AG04450 (cell line): ENCODE results near the gene RPL19. TPM values are rescaled to one million over a fixed set of nuclear protein-coding genes. Genes with fewer than 3 reads are reported as not detected.

Experiments
- CTCF ChIA-PET: fragments of 300-600, 350-600 bp; formaldehyde crosslinking; extraction: SDS; loops from one replicate; lab custom pipeline; 2022; ENCODE audit warnings: antibody characterized with exemption, inconsistent platforms; lab: Charles Lee
- POLR2A ChIA-PET: fragments of 350-600 bp; formaldehyde crosslinking; extraction: SDS; loops from one replicate; lab custom pipeline; 2021; ENCODE audit warnings: antibody characterized with exemption, inconsistent platforms; lab: Yijun Ruan, JAX
- DNase-seq: peaks from one replicate; pipeline ENCODE4 v3.0.0-alpha.2; 2011; ENCODE audit warnings: low read depth, low spot score
- H3K27ac ChIP-seq: one replicate; pipeline ENCODE4 v1.5.1; 2012; ENCODE audit warnings: low read depth, low read length, control low read depth
- H3K27me3 ChIP-seq: one replicate; pipeline ENCODE4 v1.6.0; 2012; ENCODE audit warnings: low read length; ENCODE audit not compliant: control insufficient read depth, insufficient read depth
- H3K4me3 ChIP-seq: 2 replicates; pipeline ENCODE4 v1.5.1; 2011; ENCODE audit warnings: mild to moderate bottlenecking, low read depth, low read length, control low read depth
- H3K9me3 ChIP-seq: 2 replicates; pipeline ENCODE4 v1.5.1; 2012; ENCODE audit warnings: low read length; ENCODE audit not compliant: control insufficient read depth, insufficient read depth
- CTCF ChIP-seq: IDR thresholded peaks from 2 replicates; pipeline ENCODE4 v1.5.1; 2011; ENCODE audit warnings: low read depth, low read length, control low read depth, inconsistent platforms
- polyA plus RNA-seq: library from polyadenylated mRNA; depleted of rRNA; stranded (reverse); fragments of >200 nt; gene quantifications from 2 replicates; pipeline ENCODE4 v1.2.3, GENCODE V29; 2011

The RPL19 gene
- polyA plus RNA-seq, 1 experiment: 1,791 TPM

GRCh38 chr17:39170558-39170957 lies 29.5 kb upstream of the RPL19 start:
- ChIA-PET POLR2A (interaction anchor here (0.6 kb wide), 1 partner anchor 317 kb away, joined by 3 read pairs; the partner anchor contains the start of gene RPL23), CTCF (interaction anchor here (0.8 kb wide), 1 partner anchor 188 kb away, joined by 3 read pairs; no protein-coding TSS in a partner anchor)
- Histone ChIP-seq H3K27ac (no peak overlapping the region), H3K27me3 (peaks cover 20% of the 10 kb centered on the region), H3K9me3 (peaks cover 3% of the 10 kb centered on the region; the same call in 1 of the 2 replicates), H3K4me3 (no peak overlapping the region)
- no peak for TF ChIP-seq CTCF
- no peak for DNase-seq

DNA sequence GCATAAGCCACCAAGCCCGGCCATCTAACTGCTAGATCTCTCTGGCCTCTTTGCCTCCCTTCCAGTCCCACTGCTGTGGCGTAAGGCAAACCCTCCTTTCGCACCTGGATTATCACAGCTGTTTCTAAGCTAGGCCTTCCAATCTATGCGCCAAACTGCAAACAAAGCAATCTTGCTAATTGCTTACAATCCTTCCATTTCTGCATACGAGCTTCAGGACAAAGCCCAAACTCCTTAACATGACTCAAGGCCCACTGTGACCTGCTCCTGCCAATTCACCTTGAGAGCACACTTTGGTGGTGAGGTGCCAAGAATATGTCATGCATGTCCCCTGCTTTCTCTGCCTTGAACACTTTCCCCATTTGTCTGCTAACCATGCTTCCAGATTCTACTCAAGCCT lies 28.1 kb upstream of the RPL19 start:
- no peak for TF ChIP-seq CTCF
- no peak for DNase-seq
- Histone ChIP-seq H3K9me3 (no peaks in the 10 kb centered on the region; the same call in 1 of the 2 replicates), H3K4me3 (no peak overlapping the region), H3K27ac (no peak overlapping the region), H3K27me3 (peaks cover 7% of the 10 kb centered on the region)
- CTCF ChIA-PET: no interaction called here
- POLR2A ChIA-PET: no interaction called here

- CTCF ChIA-PET: interaction anchor here (0.7 to 5.2 kb wide), 6 partner anchors 7 to 207 kb away, joined by 3 to 70 read pairs (median 22); partner anchors contain the start of gene ARL5C
These were observed 27.0 kb upstream of the RPL19 start for GRCh38 chr17:39173080-39173479.

GRCh38 chr17:39173526-39174274 lies 26.4 kb upstream of the RPL19 start:
- H3K4me3 ChIP-seq: no peak overlapping the region
- no peak for DNase-seq
- ChIA-PET CTCF (interaction anchor here (0.9 to 5.2 kb wide), 11 partner anchors 8 to 248 kb away, joined by 3 to 70 read pairs (median 6); partner anchors contain the start of genes ARL5C, LASP1NB and STAC2), POLR2A (interaction anchor here (0.7 kb wide), 1 partner anchor 138 kb away, joined by 4 read pairs; no protein-coding TSS in a partner anchor)
- TF ChIP-seq CTCF: no peak
- no peaks in the 10 kb centered on the region for H3K27me3 ChIP-seq
- no peak overlapping the region for H3K27ac ChIP-seq
- no peaks in the 10 kb centered on the region; the same call in 1 of the 2 replicates for H3K9me3 ChIP-seq

More at GRCh38 chr17:39173080-39173479, 27.0 kb upstream of the RPL19 start:
- Histone ChIP-seq H3K4me3 (no peak overlapping the region), H3K27me3 (no peaks in the 10 kb centered on the region), H3K9me3 (no peaks in the 10 kb centered on the region; the same call in 1 of the 2 replicates), H3K27ac (no peak overlapping the region)
- no peak for TF ChIP-seq CTCF
- POLR2A ChIA-PET: interaction anchor here (0.7 kb wide), 1 partner anchor 137 kb away, joined by 4 read pairs; no protein-coding TSS in a partner anchor
- DNase-seq: no peak
